HS-27A (cell line): ENCODE results near the gene C1S.
"Not testable (repeated sequence)": the region's sequence is repeated elsewhere in the genome, so short reads cannot be mapped to it uniquely, and the experiment has no call there.

Experiments
- DNase-seq: peaks from one replicate; pipeline ENCODE4 v3.0.0-alpha.2; 2012; ENCODE audit warnings: low read depth, missing footprints

The C1S gene

GRCh38 chr12:7046383-7047105 is 14.0 kb upstream of the C1S start:
- no peak for DNase-seq

DNA sequence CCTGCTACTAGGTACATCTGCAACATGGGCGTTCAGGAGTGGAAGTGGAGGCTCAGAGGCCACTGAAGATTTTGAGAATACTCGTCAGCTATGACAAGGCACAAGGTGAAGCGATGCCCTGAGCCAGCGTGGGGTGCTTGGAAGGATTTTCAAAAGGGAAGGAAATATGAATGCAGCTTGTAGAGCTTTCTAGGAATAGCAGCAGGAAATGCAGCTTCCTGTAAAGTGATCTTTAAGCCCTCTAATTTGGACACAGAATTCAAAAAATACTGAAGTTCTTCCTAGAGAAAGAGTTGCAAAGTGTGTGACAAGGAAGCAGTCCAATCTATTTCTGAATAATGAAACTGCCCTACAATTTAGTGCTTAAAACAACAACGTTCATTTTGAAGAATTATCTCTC is 13.2 kb upstream of the C1S start:
- DNase-seq, result no peak

DNA sequence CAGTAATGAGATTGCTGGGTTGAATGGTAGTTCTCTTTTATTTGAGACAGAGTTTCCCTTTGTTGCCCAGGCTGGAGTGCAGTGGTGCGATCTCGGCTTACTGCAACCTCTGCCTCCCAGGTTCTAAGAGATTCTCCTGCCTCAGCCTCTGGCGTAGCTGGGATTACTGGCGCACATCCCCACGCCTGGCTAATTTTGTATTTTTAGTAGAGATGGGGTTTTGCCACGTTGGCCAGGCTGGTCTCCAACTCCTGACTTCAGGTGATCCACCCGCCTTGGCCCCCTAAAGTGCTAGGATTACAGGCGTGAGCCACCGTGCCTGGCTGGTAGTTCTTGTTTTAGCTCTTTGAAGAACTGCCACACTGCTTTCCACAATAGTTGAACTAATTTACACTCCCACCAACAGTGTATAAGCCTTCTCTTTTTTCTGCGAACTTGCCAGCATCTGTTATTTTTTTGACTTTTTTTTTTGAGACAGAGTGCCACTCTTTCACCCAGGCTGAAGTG is 11.0 kb upstream of the C1S start:
- not testable (repeated sequence) for DNase-seq

DNA sequence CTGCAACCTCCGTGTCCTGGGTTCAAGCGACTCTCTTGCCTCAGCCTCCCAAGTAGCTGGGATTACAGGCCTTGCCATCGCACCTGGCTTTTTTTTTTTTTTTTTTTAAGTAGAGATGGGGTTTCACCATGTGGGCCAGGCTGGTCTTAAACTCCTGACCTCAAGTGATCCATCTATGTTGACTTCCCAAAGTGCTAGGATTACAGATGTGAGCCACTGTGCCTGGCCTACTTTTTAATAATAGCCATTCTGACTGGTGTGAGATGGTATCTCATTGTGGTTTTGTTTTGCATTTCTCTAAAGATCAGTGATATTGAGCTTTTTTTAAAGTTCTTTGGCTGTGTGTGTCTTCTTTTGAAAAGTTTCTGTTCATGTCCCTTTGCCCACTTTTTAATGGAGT is 10.5 kb upstream of the C1S start:
- DNase-seq, result not testable (repeated sequence)

GRCh38 chr12:7054925-7055324 is 5.6 kb upstream of the C1S start:
- no peak for DNase-seq

DNA sequence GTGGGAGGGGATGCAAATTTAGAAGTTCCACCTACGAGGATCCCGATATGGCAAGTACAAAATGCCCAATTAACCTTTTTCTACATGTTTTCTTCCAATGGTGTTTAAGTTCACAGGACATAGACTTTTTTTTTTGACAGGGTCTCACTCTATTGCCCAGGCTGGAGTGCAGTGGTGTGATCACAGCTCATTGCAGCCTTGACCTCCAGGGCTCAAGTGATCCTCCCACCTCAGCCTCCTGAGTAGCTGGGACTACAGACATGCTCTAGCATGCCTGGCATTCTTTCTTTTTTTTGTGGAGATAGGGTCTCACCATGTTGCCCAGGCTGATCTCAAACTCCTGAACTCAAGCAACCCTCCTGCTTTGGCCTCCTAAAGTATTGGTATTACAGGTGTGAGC is 4.8 kb upstream of the C1S start:
- not testable (repeated sequence) for DNase-seq

DNA sequence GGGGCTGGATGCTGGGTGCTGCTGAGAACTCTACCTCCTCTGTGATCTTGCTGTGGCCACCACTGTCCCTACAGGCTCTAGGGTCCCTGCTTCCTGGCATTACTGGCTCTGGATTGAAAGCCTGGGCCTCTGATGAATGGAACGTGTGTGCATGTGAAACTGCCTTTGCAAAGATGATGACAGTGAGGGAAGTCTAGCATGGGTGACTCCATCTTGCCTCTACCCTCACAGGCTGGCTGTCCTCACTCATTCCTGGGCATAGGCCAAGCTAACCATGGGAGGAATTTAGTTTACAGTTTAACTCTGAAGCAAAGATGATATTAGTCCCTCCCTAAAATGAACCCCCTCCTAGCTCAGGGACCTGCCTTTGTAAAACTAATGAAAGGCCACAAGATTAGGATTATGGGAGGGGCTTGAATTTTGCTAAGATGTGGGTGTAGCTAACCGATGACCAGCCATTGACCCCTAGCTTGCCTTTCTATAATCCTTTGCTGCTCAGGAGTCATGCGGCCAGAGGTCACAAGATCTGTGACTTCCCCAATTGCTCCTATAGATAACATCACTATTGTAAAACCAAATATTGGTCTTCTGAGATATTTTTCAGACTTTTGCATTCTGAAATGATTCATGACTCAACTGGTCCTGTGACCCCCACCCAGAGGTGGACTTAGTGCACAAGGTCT is 2.2 kb upstream of the C1S start:
- DNase-seq, result no peak

DNA sequence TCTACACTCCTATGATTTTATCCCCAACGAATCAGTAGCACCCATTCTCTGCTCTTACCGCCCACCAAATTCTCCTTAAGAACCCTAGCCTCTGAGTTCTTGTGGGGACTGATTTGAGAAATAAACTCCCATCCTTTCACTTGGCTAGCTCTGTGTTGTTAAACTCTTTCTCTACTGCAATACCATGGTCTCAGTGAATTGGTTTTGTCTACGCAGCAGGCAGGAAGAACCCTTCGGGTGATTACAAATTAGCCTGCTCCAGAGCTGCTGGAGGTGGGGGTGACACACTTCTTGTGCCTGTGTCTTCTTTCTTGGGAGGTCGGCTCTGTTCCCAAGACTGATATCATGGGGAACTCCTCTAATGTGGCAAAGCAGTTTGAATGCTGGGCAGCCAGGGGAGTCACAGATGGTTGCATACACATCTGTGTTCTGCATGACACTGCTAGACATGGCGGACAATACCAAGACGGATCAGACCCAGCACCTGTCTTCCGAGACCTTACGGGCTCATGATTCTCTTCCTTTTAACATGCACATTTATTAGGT is 1.6 kb upstream of the C1S start:
- no peak for DNase-seq

- no peak for DNase-seq
These were observed 738 bp upstream of the C1S start for GRCh38 chr12:7059780-7060179.

DNA sequence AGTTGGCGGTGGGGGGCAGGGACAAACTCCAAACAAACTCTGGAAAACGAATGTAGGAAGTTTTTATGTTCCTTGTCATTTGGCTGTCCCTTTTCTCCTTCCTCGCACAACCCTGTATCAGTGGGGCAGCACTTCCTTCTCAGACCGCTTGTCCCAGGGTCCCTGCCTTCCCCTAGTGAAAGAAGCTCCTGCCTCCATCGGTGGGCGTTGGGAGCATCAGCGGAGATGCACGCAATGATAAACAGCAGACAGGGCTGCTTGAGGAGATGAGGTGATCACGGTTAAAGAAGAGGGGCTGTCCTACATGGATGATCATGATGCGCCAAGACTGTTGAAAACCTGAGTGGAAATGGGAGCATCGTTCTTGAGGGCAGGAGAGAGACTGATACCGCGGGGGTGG is 620 bp downstream of the C1S start:
- no peak for DNase-seq

GRCh38 chr12:7061596-7061995 is 1.1 kb downstream of the C1S start:
- DNase-seq, result no peak

- no peak for DNase-seq
These were observed 4.0 kb downstream of the C1S start for GRCh38 chr12:7064516-7064915.

GRCh38 chr12:7065073-7065623 is 4.6 kb downstream of the C1S start:
- no peak for DNase-seq

- no peak for DNase-seq
These were observed 6.1 kb downstream of the C1S start for GRCh38 chr12:7066596-7066995.

DNA sequence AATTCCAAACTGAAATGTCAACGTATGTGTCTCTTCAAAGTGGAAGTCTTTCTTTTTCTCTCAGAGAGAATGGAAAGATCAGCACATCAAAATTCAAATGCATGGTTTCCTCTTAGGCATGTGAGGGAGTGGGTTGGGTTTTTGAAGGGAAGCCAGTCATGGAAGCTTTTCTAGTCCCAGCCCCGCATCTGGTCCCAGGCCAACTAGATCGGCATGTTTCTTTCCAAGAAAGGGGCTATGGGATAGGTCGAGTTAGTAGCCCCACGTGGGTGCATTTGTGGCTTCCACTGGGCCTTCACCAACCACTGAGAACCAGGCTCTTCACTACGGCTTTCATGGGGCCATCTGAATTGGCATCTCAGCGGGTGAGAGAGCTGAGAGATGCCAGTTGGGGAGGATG is 6.6 kb downstream of the C1S start:
- no peak for DNase-seq

DNA sequence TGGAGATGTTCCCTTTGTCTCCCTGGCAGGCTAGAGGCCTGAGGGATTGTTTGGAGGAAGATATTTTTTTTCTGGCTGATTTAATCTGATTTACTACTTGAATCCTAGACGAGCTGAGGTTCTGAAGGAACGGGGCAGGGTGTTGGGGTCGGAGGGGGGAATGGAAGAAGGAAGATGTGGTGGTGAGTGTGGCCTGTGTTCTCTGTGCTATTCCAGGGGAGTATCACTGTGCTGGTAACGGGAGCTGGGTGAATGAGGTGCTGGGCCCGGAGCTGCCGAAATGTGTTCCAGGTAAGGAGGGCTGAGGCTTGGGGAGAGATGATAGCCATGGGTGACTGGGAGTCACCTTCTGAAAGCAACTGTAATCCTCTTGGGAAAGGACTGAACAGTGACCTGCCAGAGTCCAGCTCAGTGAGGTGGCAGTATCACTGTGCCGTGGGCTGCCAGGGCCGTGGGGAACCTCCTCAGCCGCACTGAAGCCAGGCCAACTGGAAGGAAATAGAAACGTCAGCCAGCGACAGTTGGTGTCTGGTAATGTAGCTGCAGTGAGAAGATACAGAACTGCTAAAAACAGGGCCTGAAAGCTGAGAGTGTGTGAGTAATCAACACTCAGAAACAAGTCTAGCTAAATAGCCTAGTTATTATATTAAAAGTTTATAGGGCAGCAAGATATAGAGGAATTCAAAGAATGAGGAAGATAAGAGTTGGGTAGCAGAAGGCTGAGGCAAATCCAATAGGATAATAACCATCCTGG is 7.9 kb downstream of the C1S start:
- DNase-seq, result no peak

- no peak for DNase-seq
These were observed 8.5 kb downstream of the C1S start for GRCh38 chr12:7068994-7069346.

DNA sequence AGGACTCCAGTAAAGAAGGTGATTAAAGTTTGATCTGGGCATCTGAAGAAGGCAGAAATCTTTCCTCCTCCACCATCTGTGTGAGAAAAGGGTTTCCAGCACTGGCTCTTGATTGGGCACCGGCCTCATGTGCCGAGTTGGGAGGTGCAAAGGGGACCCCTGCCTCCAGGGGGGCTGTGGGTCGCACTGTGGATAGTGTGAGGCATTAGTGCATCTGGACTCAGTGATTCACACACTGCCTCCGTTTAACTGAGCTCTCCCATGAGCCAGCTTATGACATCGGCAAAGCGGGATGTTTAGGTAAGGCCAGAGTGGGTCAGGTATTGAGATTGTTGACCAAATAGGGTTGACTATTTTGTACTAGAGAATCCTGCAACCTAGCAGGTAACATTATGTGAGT is 8.9 kb downstream of the C1S start:
- no peak for DNase-seq

DNA sequence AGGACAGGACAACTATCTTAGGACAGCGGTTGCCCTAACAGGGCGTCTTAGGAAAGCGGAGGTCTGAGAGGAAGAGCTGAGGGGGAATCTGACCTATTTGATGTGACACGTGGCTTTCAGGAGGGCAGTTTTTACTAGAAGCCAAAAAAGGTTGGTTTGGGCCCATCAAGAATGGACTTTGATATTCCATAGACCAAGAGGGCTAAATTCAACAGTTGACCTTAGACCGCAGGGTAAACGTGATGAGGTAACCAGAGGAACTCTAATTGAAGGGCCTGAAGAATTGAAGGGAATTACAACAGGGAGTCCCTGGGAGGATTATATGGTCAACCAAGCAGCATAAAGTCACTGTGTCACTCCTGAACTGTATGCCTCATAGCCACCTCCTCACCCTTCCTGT is 11.5 kb downstream of the C1S start:
- no peak for DNase-seq

DNA sequence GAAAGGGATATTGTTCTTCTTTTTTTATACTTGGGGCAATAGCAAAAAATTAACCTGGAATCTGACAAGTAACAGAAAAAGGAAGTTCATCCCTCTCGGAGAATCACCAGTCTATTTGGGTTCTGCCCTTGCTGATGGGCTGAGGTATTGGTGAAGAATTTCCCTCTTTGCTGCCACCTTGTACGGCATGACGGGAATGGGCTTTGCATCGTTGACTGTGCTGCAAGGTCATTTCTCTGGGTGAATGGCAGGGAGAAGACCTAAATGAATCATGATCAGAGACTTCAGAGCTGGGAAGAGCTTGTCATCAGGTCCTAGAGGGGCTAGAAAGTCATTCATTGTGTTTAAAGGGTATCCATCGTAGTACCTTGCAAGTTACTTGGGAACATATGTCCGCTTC is 12.0 kb downstream of the C1S start:
- DNase-seq, result no peak

DNA sequence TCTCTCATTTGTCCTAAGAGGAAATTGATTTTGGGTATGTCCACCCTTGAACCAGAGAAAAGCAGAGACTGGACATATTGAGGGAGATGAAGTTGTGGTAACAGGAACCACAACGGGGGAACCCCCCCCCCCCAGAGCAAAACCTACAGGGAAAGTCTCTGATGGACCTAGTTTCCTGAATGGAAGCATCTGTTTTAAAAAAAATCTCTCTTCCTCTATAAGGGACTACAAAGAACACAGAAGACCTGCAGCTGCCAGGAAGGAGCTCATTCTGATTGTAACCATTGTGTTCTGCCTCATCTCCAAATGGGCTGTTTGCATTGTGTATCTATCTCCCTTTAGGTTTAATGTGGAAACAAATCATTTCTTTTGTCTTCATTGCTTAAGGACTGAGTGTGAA is 13.4 kb downstream of the C1S start:
- DNase-seq, result no peak

GRCh38 chr12:7075518-7075917 is 15.0 kb downstream of the C1S start:
- no peak for DNase-seq

DNA sequence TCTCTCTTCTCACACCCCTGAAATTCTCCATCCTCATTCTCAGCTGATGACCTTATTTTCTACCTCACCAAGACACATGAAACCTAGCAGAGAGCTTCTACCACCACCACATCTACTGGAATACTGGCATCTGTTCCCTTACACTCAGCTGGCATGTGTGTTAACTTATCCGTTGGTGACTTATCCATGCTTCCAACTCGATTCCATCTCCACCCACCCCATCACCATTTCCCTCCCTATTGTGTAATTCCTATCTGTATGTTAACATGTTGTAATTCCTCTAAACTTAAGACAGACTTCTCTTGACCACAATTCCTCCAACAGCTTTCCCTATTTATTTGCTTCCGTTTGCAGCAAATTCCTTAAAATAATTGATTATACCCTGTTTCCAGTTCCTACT is 15.4 kb downstream of the C1S start:
- DNase-seq, result no peak
